NT2/D1 (cell line): Measurements from ENCODE around the gene BCL7C.

ENCODE experiments used
- SUZ12 ChIP-seq: IDR thresholded peaks from 2 replicates; pipeline ENCODE4 v1.6.1; 2011; ENCODE audit not compliant: insufficient read length, insufficient read depth; ENCODE audit errors: extremely low read depth
- YY1 ChIP-seq: IDR thresholded peaks from 2 replicates; pipeline ENCODE4 v1.6.1; 2011; ENCODE audit not compliant: insufficient read length, insufficient read depth
- ZNF274 ChIP-seq: IDR thresholded peaks from 2 replicates; pipeline ENCODE4 v1.6.1; 2011; ENCODE audit warnings: mild to moderate bottlenecking, low read depth, low read length

- TF ChIP-seq YY1 (no peak), ZNF274 (no peak), SUZ12 (no peak)
Observed at GRCh38 chr16:30921459-30921747, 27.5 kb upstream of the BCL7C start.
